OCI-LY7 (cell line): ENCODE data around the gene RAD9A.

ENCODE experiments used
- CTCF ChIP-seq: fragments of 200-600 bp; sonication (generic); conservative IDR thresholded peaks from 2 replicates; pipeline ENCODE4 v1.5.1; 2014; ENCODE audit warnings: mild to moderate bottlenecking, antibody characterized with exemption, low read length, moderate library complexity, mixed read lengths
- EZH2phosphoT487 ChIP-seq: fragments of 200-600 bp; sonication (generic); IDR thresholded peaks from 2 replicates; pipeline ENCODE4 v1.6.1; 2018; ENCODE audit warnings: low read depth, borderline replicate concordance, mild to moderate bottlenecking, mixed run types, antibody characterized with exemption, low read length, moderate library complexity, mixed read lengths

- no peak for TF ChIP-seq EZH2phosphoT487
- TF ChIP-seq CTCF = no peak
Observed at GRCh38 chr11:67418476-67419281, 26.9 kb downstream of the RAD9A start.
